H1 (cell line): ENCODE measurements around the gene DPY30.

Experiments used
- CEBPB ChIP-seq: IDR thresholded peaks from 2 replicates; pipeline ENCODE4 v1.6.1; 2012; ENCODE audit warnings: low read depth, low read length
- FOSL1 ChIP-seq: IDR thresholded peaks from 2 replicates; pipeline ENCODE4 v1.6.1; 2011; ENCODE audit warnings: mild to moderate bottlenecking, low read depth, low read length, moderate library complexity; ENCODE audit not compliant: insufficient read depth
- POLR2A ChIP-seq, 2 experiments: IDR thresholded peaks; 1 replicate in 1 of 2; 2 replicates in 1 of 2; pipeline ENCODE4 v1.6.1; 2011; ENCODE audit warnings: low read depth in 2 of 2, low read length in 2 of 2, mild to moderate bottlenecking in 2 of 2; ENCODE audit errors: control extremely low read depth in 1 of 2
- TAF7 ChIP-seq: optimal IDR thresholded peaks from 2 replicates; pipeline ENCODE3; 2011; ENCODE audit warnings: low read depth, mild to moderate bottlenecking, inconsistent platforms, low read length, moderate library complexity, borderline replicate concordance
- TF ChIP-seq, protein P1 (sequence below), 3 experiments: IDR thresholded peaks; 1 replicate in 2 of 3; 2 replicates in 1 of 3; pipeline versions ENCODE4 v1.5.1 to v1.6.1; 2011; ENCODE audit warnings: low read length in 3 of 3, mild to moderate bottlenecking in 3 of 3, inconsistent platforms in 2 of 3, low read depth in 1 of 3, moderate library complexity in 1 of 3; ENCODE audit not compliant: insufficient read depth in 1 of 3; ENCODE audit errors: control extremely low read depth in 1 of 3

- no peak for TF ChIP-seq FOSL1
- TF ChIP-seq, protein P1, sequence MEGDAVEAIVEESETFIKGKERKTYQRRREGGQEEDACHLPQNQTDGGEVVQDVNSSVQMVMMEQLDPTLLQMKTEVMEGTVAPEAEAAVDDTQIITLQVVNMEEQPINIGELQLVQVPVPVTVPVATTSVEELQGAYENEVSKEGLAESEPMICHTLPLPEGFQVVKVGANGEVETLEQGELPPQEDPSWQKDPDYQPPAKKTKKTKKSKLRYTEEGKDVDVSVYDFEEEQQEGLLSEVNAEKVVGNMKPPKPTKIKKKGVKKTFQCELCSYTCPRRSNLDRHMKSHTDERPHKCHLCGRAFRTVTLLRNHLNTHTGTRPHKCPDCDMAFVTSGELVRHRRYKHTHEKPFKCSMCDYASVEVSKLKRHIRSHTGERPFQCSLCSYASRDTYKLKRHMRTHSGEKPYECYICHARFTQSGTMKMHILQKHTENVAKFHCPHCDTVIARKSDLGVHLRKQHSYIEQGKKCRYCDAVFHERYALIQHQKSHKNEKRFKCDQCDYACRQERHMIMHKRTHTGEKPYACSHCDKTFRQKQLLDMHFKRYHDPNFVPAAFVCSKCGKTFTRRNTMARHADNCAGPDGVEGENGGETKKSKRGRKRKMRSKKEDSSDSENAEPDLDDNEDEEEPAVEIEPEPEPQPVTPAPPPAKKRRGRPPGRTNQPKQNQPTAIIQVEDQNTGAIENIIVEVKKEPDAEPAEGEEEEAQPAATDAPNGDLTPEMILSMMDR (IDR thresholded peaks at IDR 0.05; ENCODE audit: control extremely low read depth in 1 of 3, insufficient read depth in 1 of 3, low read depth in 1 of 3, low read length in 3 of 3), result no peak
- TF ChIP-seq TAF7, result no peak
- TF ChIP-seq POLR2A (IDR thresholded peaks at IDR 0.05; ENCODE audit: control extremely low read depth in 1 of 2, low read depth in 2 of 2, low read length in 2 of 2), result no peak
- TF ChIP-seq CEBPB, result no peak
These were observed 34.1 kb downstream of the DPY30 start for GRCh38 chr2:32005371-32005976.
